H1 (cell line): ENCODE measurements around the gene COX17. TPM values are rescaled to one million over a fixed set of nuclear protein-coding genes. Genes with fewer than 3 reads are reported as not detected.

ENCODE experiments used
- CTCF ChIP-seq, 3 experiments: IDR thresholded peaks; 1 replicate in 2 of 3; 2 replicates in 1 of 3; pipeline versions ENCODE4 v1.5.1 to v1.6.1; 2011; ENCODE audit warnings: low read length in 3 of 3, mild to moderate bottlenecking in 3 of 3, inconsistent platforms in 2 of 3, low read depth in 1 of 3, moderate library complexity in 1 of 3; ENCODE audit not compliant: insufficient read depth in 1 of 3; ENCODE audit errors: control extremely low read depth in 1 of 3
- POLR2A ChIP-seq, 2 experiments: IDR thresholded peaks; 1 replicate in 1 of 2; 2 replicates in 1 of 2; pipeline ENCODE4 v1.6.1; 2011; ENCODE audit warnings: low read depth in 2 of 2, low read length in 2 of 2, mild to moderate bottlenecking in 2 of 2; ENCODE audit errors: control extremely low read depth in 1 of 2
- RFX5 ChIP-seq: IDR thresholded peaks from 2 replicates; pipeline ENCODE4 v1.6.1; 2011; ENCODE audit warnings: low read depth, low read length, improper control_type of control experiment, borderline replicate concordance
- polyA plus RNA-seq, 7 experiments: library from polyadenylated mRNA; depleted of rRNA in 3 of 7; stranded (reverse) in 5 of 7; unstranded in 2 of 7; fragments of >200 nt in 5 of 7; fragments of 200-250 nt in 2 of 7; gene quantifications; 1 replicate in 5 of 7; 2 replicates in 1 of 7; 4 replicates in 1 of 7; pipeline versions ENCODE4 v1.2.1 to v1.2.3, GENCODE V29; 2011 to 2013; ENCODE audit warnings: missing spikeins in 2 of 7, mixed read lengths in 2 of 7
- total RNA-seq: library from RNA; stranded (reverse); fragmentation: NEBNext Ultra II Directional; extraction: Animal tissue kit (Norgen Biotek cat#: 25700); gene quantifications from 2 replicates; pipeline ENCODE4 v1.2.1, GENCODE V29; 2021
- TF ChIP-seq, protein P1 (sequence below): IDR thresholded peaks from 2 replicates; pipeline ENCODE4 v1.6.1; 2011; ENCODE audit warnings: low read depth, mild to moderate bottlenecking, low read length; ENCODE audit not compliant: insufficient read depth

The COX17 gene
- total and polyA plus RNA-seq, 2 of the 8 experiments (the other 6 are each of a cell fraction or from before 2014, with no cell fraction given) = 34.2 to 43.0 TPM

DNA sequence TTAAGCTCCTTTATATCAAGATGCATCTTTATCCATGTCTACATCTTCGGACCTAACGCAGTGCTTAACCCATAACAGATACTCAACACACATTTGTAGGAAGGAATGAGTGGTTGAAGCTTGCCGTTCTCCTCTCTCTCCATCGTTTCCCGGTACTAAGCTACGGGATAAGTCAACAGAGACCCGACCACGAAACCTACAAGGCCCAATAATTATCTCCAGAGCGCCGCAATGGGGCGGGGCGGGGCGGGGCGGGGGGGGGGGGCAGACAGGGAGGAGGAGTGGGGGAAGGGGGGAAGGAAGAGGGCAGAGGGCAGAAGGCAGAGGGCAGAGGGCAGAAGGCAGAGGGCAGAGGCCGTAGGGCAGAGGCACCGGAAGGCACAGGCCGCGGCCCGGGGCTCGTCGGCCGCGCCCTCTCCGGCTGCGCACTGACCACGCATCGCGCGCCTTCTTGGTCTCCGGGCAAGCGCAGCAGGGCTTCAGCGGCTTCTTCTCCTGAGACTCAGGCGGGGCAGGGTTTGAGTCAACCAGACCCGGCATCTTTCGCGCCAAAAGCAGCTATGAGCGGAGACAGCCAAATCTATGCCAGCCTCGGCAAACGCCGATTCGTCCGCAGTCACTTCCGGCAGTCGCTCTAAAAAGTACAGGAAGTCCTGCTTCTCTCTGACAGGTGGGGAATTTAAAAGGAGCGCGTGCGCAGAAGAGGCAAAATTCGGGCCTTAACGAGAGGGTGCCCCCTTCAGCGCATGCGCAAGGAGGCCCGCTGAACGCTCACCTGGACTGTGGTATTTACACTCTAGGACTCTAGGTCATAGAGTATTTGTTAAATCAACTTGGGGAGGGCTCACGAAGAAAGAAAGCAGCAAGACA, at the start of gene COX17 (continued):
- TF ChIP-seq, protein P1, sequence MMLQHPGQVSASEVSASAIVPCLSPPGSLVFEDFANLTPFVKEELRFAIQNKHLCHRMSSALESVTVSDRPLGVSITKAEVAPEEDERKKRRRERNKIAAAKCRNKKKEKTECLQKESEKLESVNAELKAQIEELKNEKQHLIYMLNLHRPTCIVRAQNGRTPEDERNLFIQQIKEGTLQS = no peak
- TF ChIP-seq RFX5 = no peak
- no peak for TF ChIP-seq CTCF (IDR thresholded peaks at IDR 0.05; ENCODE audit: control extremely low read depth in 1 of 3, insufficient read depth in 1 of 3, low read depth in 1 of 3, low read length in 3 of 3)
- peak; percentile 42 to 63; a peak in 2 of 3 replicates for TF ChIP-seq POLR2A (IDR thresholded peaks at IDR 0.05; ENCODE audit: control extremely low read depth in 1 of 2, low read depth in 2 of 2, low read length in 2 of 2)
